Suprapubic skin (tissue), 4 donors: ENCODE measurements around the gene DTNBP1.

Source experiments
- EP300 ChIP-seq: sonication (generic); formaldehyde crosslinking; IDR thresholded peaks from one replicate; pipeline ENCODE4 v1.6.1; 2017; ENCODE audit warnings: antibody characterized with exemption
- POLR2A ChIP-seq, 2 donors: fragments of 450-650 bp; IDR thresholded peaks; one replicate each; pipeline ENCODE4 v1.6.1; 2017; ENCODE audit warnings: antibody characterized with exemption in 2 of 2, mild to moderate bottlenecking in 2 of 2, moderate library complexity in 2 of 2
- POLR2AphosphoS5 ChIP-seq, 3 donors: sonication (generic); formaldehyde crosslinking; IDR thresholded peaks; one replicate each; pipeline ENCODE4 v1.6.1; 2017; ENCODE audit warnings: antibody characterized with exemption in 3 of 3
- TF ChIP-seq, protein P1 (sequence below), 2 donors: fragments of 200-600 bp in 1 of 2; fragments of 450-650 bp in 1 of 2; sonication (generic) in 1 of 2; IDR thresholded peaks; one replicate each; pipeline ENCODE4 v1.5.1; 2016 to 2019; ENCODE audit warnings: antibody characterized with exemption in 2 of 2, mild to moderate bottlenecking in 1 of 2, moderate library complexity in 1 of 2

DNA sequence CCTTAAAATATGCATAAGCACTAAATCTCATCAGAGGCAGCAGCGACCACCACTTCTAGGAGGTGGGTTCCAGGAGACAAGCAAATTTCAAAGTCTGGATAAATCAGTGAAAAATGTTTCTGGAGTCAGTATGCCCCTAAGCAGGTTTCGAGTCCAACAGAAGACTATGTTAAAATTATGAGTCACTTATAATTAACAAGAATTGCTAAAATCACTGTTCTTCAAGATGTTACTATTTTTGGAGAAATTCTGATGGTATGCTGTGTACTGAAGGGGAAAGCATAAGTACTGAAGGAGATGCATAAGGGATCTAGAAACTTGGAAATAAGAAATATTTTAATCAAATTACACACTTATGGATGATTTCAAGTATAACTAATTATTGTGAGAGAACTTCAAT is 58.0 kb downstream of the DTNBP1 start:
- TF ChIP-seq, protein P1, sequence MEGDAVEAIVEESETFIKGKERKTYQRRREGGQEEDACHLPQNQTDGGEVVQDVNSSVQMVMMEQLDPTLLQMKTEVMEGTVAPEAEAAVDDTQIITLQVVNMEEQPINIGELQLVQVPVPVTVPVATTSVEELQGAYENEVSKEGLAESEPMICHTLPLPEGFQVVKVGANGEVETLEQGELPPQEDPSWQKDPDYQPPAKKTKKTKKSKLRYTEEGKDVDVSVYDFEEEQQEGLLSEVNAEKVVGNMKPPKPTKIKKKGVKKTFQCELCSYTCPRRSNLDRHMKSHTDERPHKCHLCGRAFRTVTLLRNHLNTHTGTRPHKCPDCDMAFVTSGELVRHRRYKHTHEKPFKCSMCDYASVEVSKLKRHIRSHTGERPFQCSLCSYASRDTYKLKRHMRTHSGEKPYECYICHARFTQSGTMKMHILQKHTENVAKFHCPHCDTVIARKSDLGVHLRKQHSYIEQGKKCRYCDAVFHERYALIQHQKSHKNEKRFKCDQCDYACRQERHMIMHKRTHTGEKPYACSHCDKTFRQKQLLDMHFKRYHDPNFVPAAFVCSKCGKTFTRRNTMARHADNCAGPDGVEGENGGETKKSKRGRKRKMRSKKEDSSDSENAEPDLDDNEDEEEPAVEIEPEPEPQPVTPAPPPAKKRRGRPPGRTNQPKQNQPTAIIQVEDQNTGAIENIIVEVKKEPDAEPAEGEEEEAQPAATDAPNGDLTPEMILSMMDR (IDR thresholded peaks at IDR 0.05): no peak
- TF ChIP-seq EP300: no peak
- no peak for TF ChIP-seq POLR2A (IDR thresholded peaks at IDR 0.05)
- no peak for TF ChIP-seq POLR2AphosphoS5 (IDR thresholded peaks at IDR 0.05)
